ENCODE data around the gene ZNF594.

DNA sequence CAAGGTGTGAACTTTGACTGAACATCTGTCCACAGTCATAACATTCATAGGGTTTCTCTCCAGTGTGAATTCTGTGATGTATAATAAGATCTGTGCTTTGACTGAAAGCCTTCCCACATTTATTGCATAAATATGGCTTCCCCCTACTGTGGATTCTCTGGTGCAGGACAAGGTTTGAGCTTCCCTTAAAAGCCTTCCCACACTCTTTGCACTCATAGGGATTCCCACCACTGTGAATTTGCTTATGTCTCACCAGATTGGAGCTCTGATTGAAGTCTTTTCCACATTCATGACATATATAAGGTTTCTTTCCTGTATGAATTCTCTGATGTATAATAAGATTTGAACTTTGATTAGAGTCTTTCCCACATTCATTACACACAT is 8.3 kb downstream of the ZNF594 start:
- TF ChIP-seq EZH2phosphoT487 (IDR thresholded peaks at IDR 0.05; ENCODE audit: borderline replicate concordance, low read length) = no peak
- TF ChIP-seq CTCF (conservative IDR thresholded peaks at IDR 0.05; ENCODE audit: low read depth, low read length) = no peak
- no peak for TF ChIP-seq EZH2 (IDR thresholded peaks at IDR 0.05; ENCODE audit: low read length, unreplicated experiment)
